ENCODE measurements around the gene MC3R.

GRCh38 chr20:56237335-56237734, 11.2 kb upstream of the MC3R start:
- TF ChIP-seq CTCF (IDR thresholded peaks at IDR 0.05; ENCODE audit: low read length) (no peak), EZH2 (optimal IDR thresholded peaks at IDR 0.05; ENCODE audit: low read depth, low read length) (no peak)
